HG03469 (cell line): ENCODE data around the gene VTA1.
A peak's percentile ranks its signal among the peaks of the same experiment; 100 is the strongest.
"Not testable (repeated sequence)": the region's sequence is repeated elsewhere in the genome, so short reads cannot be mapped to it uniquely, and the experiment has no call there.

Experiments used
- ATAC-seq: cut with Tn5 transposase; IDR thresholded peaks from one replicate; pipeline ENCODE4 v1.9.1; 2021; ENCODE audit warnings: mild to moderate bottlenecking, moderate library complexity, moderate number of reproducible peaks; ENCODE audit not compliant: unreplicated experiment

The VTA1 gene

GRCh38 chr6:142146828-142147662 is at the start of gene VTA1, which contains the start of gene NMBR:
VTA1 (plus strand) TSS chr6:142147263; CDS start chr6:142147288, 25 bp downstream.
NMBR (minus strand) TSS chr6:142147122; CDS start chr6:142088658, 58,464 bp downstream.
- ATAC-seq: peak; percentile 96

GRCh38 chr6:142104820-142105219 is 42.2 kb upstream of the VTA1 start:
- not testable (repeated sequence) for ATAC-seq

- not testable (repeated sequence) for ATAC-seq
Measured at GRCh38 chr6:142110820-142111219, 36.2 kb upstream of the VTA1 start.

- peak; percentile 54 for ATAC-seq
Measured at GRCh38 chr6:142112451-142113061, 34.5 kb upstream of the VTA1 start.

- no peak for ATAC-seq
Measured at GRCh38 chr6:142117366-142117765, 29.7 kb upstream of the VTA1 start.

GRCh38 chr6:142118328-142118727 is 28.7 kb upstream of the VTA1 start:
- ATAC-seq: no peak

- ATAC-seq: no peak
Measured at GRCh38 chr6:142118925-142119324, 28.1 kb upstream of the VTA1 start.

- ATAC-seq: no peak
Measured at GRCh38 chr6:142121342-142121741, 25.7 kb upstream of the VTA1 start.

- no peak for ATAC-seq
Measured at GRCh38 chr6:142130814-142131213, 16.2 kb upstream of the VTA1 start.

GRCh38 chr6:142132625-142133024 is 14.4 kb upstream of the VTA1 start, which contains the start of gene GJE1:
GJE1 (plus strand) TSS chr6:142132925; CDS start chr6:142133159, 234 bp downstream.
- ATAC-seq: no peak

GRCh38 chr6:142138876-142139275 is 8.2 kb upstream of the VTA1 start:
- no peak for ATAC-seq

- not testable (repeated sequence) for ATAC-seq
Measured at GRCh38 chr6:142141531-142141930, 5.5 kb upstream of the VTA1 start.

- ATAC-seq: no peak
Measured at GRCh38 chr6:142152746-142153145, 5.7 kb downstream of the VTA1 start.

GRCh38 chr6:142153196-142153595 is 6.1 kb downstream of the VTA1 start:
- no peak for ATAC-seq

GRCh38 chr6:142154336-142154735 is 7.3 kb downstream of the VTA1 start:
- no peak for ATAC-seq

GRCh38 chr6:142155091-142155490 is 8.0 kb downstream of the VTA1 start:
- no peak for ATAC-seq

- peak; percentile 61 for ATAC-seq
Measured at GRCh38 chr6:142155895-142156757, 9.1 kb downstream of the VTA1 start.

- not testable (repeated sequence) for ATAC-seq
Measured at GRCh38 chr6:142156758-142157068, 9.7 kb downstream of the VTA1 start.

- ATAC-seq: no peak
Measured at GRCh38 chr6:142162780-142163179, 15.7 kb downstream of the VTA1 start.

GRCh38 chr6:142165227-142165626 is 18.2 kb downstream of the VTA1 start:
- no peak for ATAC-seq

- no peak for ATAC-seq
Measured at GRCh38 chr6:142167071-142167470, 20.0 kb downstream of the VTA1 start.
